GM21360 (cell line): Measurements from ENCODE around the gene BCO2.
"Not testable (repeated sequence)": the region's sequence is repeated elsewhere in the genome, so short reads cannot be mapped to it uniquely, and the experiment has no call there.

Experiments
- ATAC-seq: cut with Tn5 transposase; IDR thresholded peaks from one replicate; pipeline ENCODE4 v1.9.1; 2021; ENCODE audit warnings: mild to moderate bottlenecking, moderate library complexity; ENCODE audit not compliant: unreplicated experiment

The BCO2 gene

GRCh38 chr11:112166562-112166961, 8.8 kb upstream of the BCO2 start:
- ATAC-seq: no peak

- no peak for ATAC-seq
Measured at GRCh38 chr11:112167145-112167544, 8.2 kb upstream of the BCO2 start, which contains the start of gene TEX12. Gene TEX12 (plus strand): TSS chr11:112167372. CDS start chr11:112169269, 1,897 bp downstream.

GRCh38 chr11:112172362-112172994, 2.8 kb upstream of the BCO2 start:
- peak; percentile 75 for ATAC-seq

- no peak for ATAC-seq
Measured at GRCh38 chr11:112173152-112173551, 2.2 kb upstream of the BCO2 start.

GRCh38 chr11:112175599-112175952, 264 bp downstream of the BCO2 start:
- ATAC-seq: no peak

- ATAC-seq: no peak
Measured at GRCh38 chr11:112176077-112176476, 765 bp downstream of the BCO2 start.

GRCh38 chr11:112177589-112177988, 2.3 kb downstream of the BCO2 start:
- ATAC-seq: no peak

GRCh38 chr11:112178428-112178827, 3.1 kb downstream of the BCO2 start:
- no peak for ATAC-seq

GRCh38 chr11:112178936-112179335, 3.6 kb downstream of the BCO2 start:
- ATAC-seq: no peak

GRCh38 chr11:112179601-112180000, 4.3 kb downstream of the BCO2 start:
- peak; percentile 65 for ATAC-seq

GRCh38 chr11:112182867-112183266, 7.6 kb downstream of the BCO2 start:
- ATAC-seq: no peak

GRCh38 chr11:112185883-112186282, 10.6 kb downstream of the BCO2 start:
- ATAC-seq: no peak

GRCh38 chr11:112186304-112186703, 11.0 kb downstream of the BCO2 start:
- no peak for ATAC-seq

GRCh38 chr11:112195113-112195512, 19.8 kb downstream of the BCO2 start:
- not testable (repeated sequence) for ATAC-seq

GRCh38 chr11:112195951-112196351, 20.6 kb downstream of the BCO2 start:
- ATAC-seq: no peak

- ATAC-seq: no peak
Measured at GRCh38 chr11:112196519-112197087, 21.3 kb downstream of the BCO2 start.

GRCh38 chr11:112199101-112199500, 23.8 kb downstream of the BCO2 start:
- not testable (repeated sequence) for ATAC-seq

GRCh38 chr11:112200252-112200651, 24.9 kb downstream of the BCO2 start:
- ATAC-seq: no peak

GRCh38 chr11:112206071-112206470, 30.8 kb downstream of the BCO2 start:
- no peak for ATAC-seq

GRCh38 chr11:112210890-112211289, 35.6 kb downstream of the BCO2 start:
- no peak for ATAC-seq

GRCh38 chr11:112211536-112211935, 36.2 kb downstream of the BCO2 start:
- ATAC-seq: no peak

GRCh38 chr11:112212290-112212689, 37.0 kb downstream of the BCO2 start:
- ATAC-seq: no peak

- ATAC-seq: no peak
Measured at GRCh38 chr11:112212710-112213109, 37.4 kb downstream of the BCO2 start.
